AG04450 (cell line): ENCODE measurements around the gene TMPRSS2. TPM values are rescaled to one million over a fixed set of nuclear protein-coding genes. Genes with fewer than 3 reads are reported as not detected.

Experiments used
- CTCF ChIA-PET: fragments of 300-600, 350-600 bp; formaldehyde crosslinking; extraction: SDS; loops from one replicate; lab custom pipeline; 2022; ENCODE audit warnings: antibody characterized with exemption, inconsistent platforms; lab: Charles Lee
- POLR2A ChIA-PET: fragments of 350-600 bp; formaldehyde crosslinking; extraction: SDS; loops from one replicate; lab custom pipeline; 2021; ENCODE audit warnings: antibody characterized with exemption, inconsistent platforms; lab: Yijun Ruan, JAX
- DNase-seq: peaks from one replicate; pipeline ENCODE4 v3.0.0-alpha.2; 2011; ENCODE audit warnings: low read depth, low spot score
- H3K27ac ChIP-seq: one replicate; pipeline ENCODE4 v1.5.1; 2012; ENCODE audit warnings: low read depth, low read length, control low read depth
- H3K27me3 ChIP-seq: one replicate; pipeline ENCODE4 v1.6.0; 2012; ENCODE audit warnings: low read length; ENCODE audit not compliant: control insufficient read depth, insufficient read depth
- H3K4me3 ChIP-seq: 2 replicates; pipeline ENCODE4 v1.5.1; 2011; ENCODE audit warnings: mild to moderate bottlenecking, low read depth, low read length, control low read depth
- H3K9me3 ChIP-seq: 2 replicates; pipeline ENCODE4 v1.5.1; 2012; ENCODE audit warnings: low read length; ENCODE audit not compliant: control insufficient read depth, insufficient read depth
- polyA plus RNA-seq: library from polyadenylated mRNA; depleted of rRNA; stranded (reverse); fragments of >200 nt; gene quantifications from 2 replicates; pipeline ENCODE4 v1.2.3, GENCODE V29; 2011
- TF ChIP-seq, protein P1 (sequence below): IDR thresholded peaks from 2 replicates; pipeline ENCODE4 v1.5.1; 2011; ENCODE audit warnings: low read depth, low read length, control low read depth, inconsistent platforms

The TMPRSS2 gene
- polyA plus RNA-seq, 1 experiment: not detected

DNA sequence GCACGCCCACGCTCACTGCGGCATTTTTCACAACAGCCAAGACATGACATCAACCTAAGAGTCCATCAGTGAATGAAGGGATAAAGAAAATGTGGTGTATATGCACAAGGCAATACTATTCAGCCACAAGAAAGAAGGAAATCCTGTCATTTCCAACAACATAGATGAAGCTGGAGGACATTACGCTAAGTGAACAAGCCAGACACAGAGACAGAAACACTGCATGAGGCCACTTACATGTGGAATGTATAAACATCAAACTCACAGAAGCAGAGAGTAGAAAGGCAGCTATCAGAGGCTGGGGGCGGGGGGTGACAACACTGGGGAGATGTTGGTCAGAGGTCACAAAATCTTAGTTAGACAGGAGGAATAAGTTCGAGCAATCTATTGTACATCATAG, 20.9 kb downstream of the TMPRSS2 start:
- CTCF ChIA-PET: interaction anchor here (0.5 to 0.9 kb wide), 2 partner anchors 9 to 317 kb away, joined by 3 read pairs; no protein-coding TSS in a partner anchor
- TF ChIP-seq, protein P1, sequence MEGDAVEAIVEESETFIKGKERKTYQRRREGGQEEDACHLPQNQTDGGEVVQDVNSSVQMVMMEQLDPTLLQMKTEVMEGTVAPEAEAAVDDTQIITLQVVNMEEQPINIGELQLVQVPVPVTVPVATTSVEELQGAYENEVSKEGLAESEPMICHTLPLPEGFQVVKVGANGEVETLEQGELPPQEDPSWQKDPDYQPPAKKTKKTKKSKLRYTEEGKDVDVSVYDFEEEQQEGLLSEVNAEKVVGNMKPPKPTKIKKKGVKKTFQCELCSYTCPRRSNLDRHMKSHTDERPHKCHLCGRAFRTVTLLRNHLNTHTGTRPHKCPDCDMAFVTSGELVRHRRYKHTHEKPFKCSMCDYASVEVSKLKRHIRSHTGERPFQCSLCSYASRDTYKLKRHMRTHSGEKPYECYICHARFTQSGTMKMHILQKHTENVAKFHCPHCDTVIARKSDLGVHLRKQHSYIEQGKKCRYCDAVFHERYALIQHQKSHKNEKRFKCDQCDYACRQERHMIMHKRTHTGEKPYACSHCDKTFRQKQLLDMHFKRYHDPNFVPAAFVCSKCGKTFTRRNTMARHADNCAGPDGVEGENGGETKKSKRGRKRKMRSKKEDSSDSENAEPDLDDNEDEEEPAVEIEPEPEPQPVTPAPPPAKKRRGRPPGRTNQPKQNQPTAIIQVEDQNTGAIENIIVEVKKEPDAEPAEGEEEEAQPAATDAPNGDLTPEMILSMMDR: no peak

DNA sequence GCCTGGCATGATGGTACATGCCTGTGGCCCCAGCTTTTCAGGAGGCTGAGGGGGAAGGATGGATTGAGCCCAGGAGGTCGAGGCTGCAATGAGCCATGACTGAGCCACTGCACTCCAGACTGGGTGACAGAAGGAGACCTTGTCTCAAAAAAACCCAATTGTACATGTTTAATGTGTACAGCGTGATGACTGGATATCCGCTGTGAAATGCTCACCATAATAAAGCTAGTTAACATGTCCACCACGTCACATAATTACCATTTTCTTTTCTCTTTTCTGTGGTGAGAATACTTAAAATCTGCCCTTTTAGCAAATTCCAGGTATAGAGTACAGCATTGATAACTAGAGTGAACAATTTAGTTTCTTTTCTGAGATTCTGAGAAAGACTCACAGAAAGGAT, 24.0 kb downstream of the TMPRSS2 start:
- ChIA-PET POLR2A (no interaction called here), CTCF (no interaction called here)
- Histone ChIP-seq H3K9me3 (no peaks in the 10 kb centered on the region; the same call in 1 of the 2 replicates), H3K4me3 (no peak overlapping the region), H3K27ac (no peak overlapping the region), H3K27me3 (no peaks in the 10 kb centered on the region)
- no peak for DNase-seq
- TF ChIP-seq, protein P1: no peak

More for the DNA sequence above, 20.9 kb downstream of the TMPRSS2 start:
- H3K27ac ChIP-seq: no peak overlapping the region
- H3K27me3 ChIP-seq: no peaks in the 10 kb centered on the region
- POLR2A ChIA-PET: no interaction called here
- no peak overlapping the region for H3K4me3 ChIP-seq
- DNase-seq: no peak
- no peaks in the 10 kb centered on the region; the same call in 1 of the 2 replicates for H3K9me3 ChIP-seq

DNA sequence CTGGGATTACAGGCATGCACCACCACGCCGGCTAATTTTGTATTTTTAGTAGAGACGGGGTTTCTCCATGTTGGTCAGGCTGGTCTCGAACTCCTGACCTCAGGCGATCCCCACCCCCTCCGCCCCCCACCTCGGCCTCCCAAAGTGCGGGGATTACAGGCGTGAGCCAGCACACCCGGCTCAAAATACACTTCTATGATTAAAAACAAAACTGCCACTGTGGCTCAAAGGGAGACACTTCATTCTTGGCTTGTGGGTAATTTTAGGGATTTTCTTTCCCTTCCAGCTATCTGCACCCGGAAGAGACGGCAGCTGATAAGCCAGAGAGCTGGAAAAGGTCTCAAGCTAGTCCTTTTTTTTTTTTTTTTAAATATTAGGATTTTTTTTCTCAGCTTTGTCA, 24.5 kb downstream of the TMPRSS2 start:
- no peak overlapping the region for H3K4me3 ChIP-seq
- H3K27me3 ChIP-seq: no peaks in the 10 kb centered on the region
- ChIA-PET CTCF (no interaction called here), POLR2A (interaction anchor here (0.7 kb wide), 1 partner anchor 16 kb away, joined by 5 read pairs; no protein-coding TSS in a partner anchor)
- TF ChIP-seq, protein P1: no peak
- no peak for DNase-seq
- no peaks in the 10 kb centered on the region; the same call in 1 of the 2 replicates for H3K9me3 ChIP-seq
- H3K27ac ChIP-seq: no peak overlapping the region

DNA sequence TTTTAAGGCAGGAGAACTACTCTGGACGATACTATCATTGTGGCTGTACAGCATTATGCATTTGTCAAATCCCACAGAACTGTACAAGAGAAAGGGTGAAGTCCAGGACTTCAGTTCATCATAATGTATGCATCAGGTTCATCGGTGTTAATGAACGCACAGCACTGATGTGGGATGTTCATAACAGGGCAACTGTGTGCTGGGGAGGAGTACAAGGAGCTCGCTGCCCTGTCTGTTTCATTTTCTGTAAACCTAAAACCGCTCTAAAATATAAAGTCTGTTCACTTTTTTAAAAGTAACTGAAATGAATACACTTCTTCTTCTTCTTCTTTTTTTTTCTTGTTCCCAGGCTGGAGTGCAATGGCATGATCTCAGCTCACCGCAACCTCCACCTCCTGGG, 25.0 kb downstream of the TMPRSS2 start:
- CTCF ChIA-PET: no interaction called here
- H3K27ac ChIP-seq: no peak overlapping the region

DNA sequence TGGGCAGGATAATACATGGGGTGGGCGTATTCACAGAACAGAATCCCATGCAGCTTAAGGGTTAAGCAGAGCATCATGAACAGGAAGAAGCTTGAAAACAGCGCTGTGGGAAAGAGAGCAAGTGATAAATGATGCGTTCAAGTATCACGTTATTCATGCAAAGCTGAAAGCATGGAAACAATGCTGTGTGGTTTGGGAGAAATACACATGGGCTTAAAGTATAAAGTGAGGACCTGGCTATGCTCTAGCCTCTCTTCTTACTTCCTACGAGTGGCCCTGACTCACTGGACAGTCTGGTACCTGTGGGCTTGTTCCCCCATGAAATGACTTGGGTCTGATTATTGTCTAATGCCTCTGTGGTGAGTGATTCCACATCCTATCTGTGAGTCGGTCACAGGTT, 25.7 kb downstream of the TMPRSS2 start:
- Histone ChIP-seq H3K27me3 (no peaks in the 10 kb centered on the region), H3K4me3 (no peak overlapping the region), H3K27ac (no peak overlapping the region), H3K9me3 (no peaks in the 10 kb centered on the region; the same call in 1 of the 2 replicates)
- ChIA-PET CTCF (no interaction called here), POLR2A (no interaction called here)
- peak; percentile 23 for DNase-seq
- TF ChIP-seq, protein P1: no peak

More for the DNA sequence above, 25.0 kb downstream of the TMPRSS2 start:
- TF ChIP-seq, protein P1: no peak
- DNase-seq: no peak
- POLR2A ChIA-PET: interaction anchor here (0.7 kb wide), 1 partner anchor 16 kb away, joined by 5 read pairs; no protein-coding TSS in a partner anchor
- Histone ChIP-seq H3K27me3 (no peaks in the 10 kb centered on the region), H3K9me3 (no peaks in the 10 kb centered on the region; the same call in 1 of the 2 replicates), H3K4me3 (no peak overlapping the region)
